ENCODE results near the gene SIGLEC11. TPM values are rescaled to one million over a fixed set of nuclear protein-coding genes. Genes with fewer than 3 reads are reported as not detected.
A peak's percentile ranks its signal among the peaks of the same experiment; 100 is the strongest.

SIGLEC11 gene
- total RNA-seq, 2 donors from 2014 or later = not detected

DNA sequence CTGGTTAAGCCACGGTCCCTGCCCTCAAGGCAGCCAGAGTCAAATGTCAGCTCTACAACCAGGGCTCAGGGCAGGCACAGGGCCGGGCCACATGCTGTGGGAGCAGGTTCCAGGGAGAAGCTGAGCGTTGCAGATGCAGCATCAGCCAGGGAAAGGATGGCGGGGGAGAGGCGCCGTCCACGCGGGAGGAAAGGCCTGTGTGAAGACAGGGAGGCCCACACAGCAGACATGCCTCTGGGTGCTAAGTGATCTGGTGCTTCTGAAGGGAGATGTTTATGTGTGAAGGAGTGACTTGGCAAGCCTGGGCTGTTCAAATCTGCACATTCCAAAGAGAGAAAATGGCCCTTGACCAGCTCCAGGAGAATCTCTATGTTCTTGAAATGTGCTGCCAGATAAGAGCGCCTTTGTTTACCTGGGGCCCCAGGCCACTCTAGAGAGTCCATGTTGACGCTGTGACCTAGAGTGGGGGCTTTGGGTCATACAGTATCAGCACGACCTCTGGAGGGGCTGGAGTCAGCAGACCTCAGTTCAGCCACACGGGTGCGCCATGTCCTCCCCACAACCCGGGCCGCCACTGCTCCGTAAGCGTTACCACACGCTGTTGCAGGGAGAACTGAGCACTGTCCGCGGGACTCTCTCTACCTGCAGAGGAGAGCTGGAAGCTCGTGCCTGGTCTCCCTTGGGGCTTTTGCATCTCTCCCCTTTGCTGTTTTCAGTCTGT is 47.8 kb downstream of the SIGLEC11 start:
- H3K27ac Mint-ChIP-seq = peak overlapping the region; percentile 90
- peak in 1 of 2 donors; percentile 17 for ATAC-seq (replicated peaks in 1 of 2)
- no peak for DNase-seq
- peaks cover 18 to 51% of the 10 kb centered on the region in 2 donors for H3K36me3 Mint-ChIP-seq (ENCODE audit: insufficient read depth in 2 of 2)
- no peaks in the 10 kb centered on the region for H3K9me3 Mint-ChIP-seq
- no peaks in the 10 kb centered on the region for H3K27me3 Mint-ChIP-seq (ENCODE audit: low read depth)
- peak overlapping the region in 1 of 2 donors; percentile 19 for H3K4me3 Mint-ChIP-seq
- H3K4me1 Mint-ChIP-seq (ENCODE audit: low read depth) = peaks cover 64% of the 10 kb centered on the region

DNA sequence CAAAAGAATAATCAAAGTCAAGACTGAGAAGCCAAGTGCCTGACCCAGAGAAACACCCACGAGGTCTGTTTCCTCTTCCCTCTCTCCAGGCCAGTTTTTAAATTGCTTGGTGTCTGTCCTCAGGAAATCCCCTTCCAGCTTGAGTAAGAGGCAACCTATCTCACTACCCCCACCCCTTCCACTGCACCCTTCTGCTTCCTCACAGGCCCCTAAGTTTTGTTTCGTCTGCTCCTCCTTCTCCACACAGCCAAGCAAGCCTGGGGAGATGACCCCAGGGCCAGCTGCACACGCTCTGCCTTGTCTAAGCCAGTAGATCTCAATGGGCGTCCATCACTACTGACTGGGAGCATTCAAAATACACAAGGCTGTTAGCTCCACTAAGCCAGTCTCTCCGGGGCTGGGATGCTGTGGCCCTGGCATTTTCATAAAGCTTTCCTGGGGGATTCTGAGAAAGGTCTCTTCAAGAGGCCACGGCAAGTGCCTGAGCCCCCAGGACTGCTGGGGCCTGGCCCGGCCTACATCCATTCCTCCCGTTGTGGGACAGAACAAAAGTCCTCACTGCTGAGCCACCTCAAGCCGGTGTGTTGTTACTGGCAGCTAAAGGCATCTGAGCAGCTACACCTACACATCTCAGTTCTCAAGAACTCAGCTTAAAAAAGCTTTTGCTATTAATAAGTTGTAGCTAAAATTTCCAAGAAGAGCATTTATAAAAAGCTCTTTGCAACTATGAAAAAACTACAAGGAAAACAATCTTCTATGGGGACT is 49.4 kb downstream of the SIGLEC11 start:
- Mint-ChIP-seq H3K27me3 (ENCODE audit: low read depth) (no peaks in the 10 kb centered on the region), H3K27ac (peak overlapping the region; percentile 83), H3K36me3 (ENCODE audit: insufficient read depth in 2 of 2) (peaks cover 17 to 48% of the 10 kb centered on the region in 2 donors), H3K4me3 (peak overlapping the region; percentile 66 to 70), H3K4me1 (ENCODE audit: low read depth) (peaks cover 75% of the 10 kb centered on the region), H3K9me3 (no peaks in the 10 kb centered on the region)
- DNase-seq = peak in 1 of 2 donors; percentile 52
- ATAC-seq (replicated peaks in 1 of 2) = peak; percentile 80 to 84

DNA sequence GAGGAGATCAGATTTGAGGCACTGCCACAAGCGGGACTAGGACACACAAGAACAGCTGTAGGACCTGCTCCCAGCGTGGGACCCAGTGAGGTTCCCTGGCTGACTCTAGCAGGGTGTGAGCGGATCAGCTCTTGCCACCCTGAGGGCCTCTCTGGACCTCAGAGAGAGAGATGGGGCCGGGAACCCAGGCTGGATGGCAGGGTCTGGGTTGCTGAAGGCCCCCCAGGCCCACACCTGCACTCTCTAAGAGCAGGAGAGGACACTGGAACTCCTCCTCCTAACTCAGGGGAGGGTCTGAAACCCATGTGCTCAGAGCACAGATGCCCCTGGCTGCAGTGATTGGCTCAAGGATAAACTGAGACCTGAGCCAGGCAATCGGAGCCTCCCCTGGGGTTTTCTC is 50.8 kb downstream of the SIGLEC11 start:
- Mint-ChIP-seq H3K4me3 (no peak overlapping the region), H3K27me3 (ENCODE audit: low read depth) (no peaks in the 10 kb centered on the region), H3K9me3 (no peaks in the 10 kb centered on the region), H3K4me1 (ENCODE audit: low read depth) (peaks cover 75% of the 10 kb centered on the region), H3K36me3 (ENCODE audit: insufficient read depth in 2 of 2) (peaks cover 14 to 44% of the 10 kb centered on the region in 2 donors), H3K27ac (no peak overlapping the region)
- DNase-seq (no peak), ATAC-seq (replicated peaks in 1 of 2) (no peak)

DNA sequence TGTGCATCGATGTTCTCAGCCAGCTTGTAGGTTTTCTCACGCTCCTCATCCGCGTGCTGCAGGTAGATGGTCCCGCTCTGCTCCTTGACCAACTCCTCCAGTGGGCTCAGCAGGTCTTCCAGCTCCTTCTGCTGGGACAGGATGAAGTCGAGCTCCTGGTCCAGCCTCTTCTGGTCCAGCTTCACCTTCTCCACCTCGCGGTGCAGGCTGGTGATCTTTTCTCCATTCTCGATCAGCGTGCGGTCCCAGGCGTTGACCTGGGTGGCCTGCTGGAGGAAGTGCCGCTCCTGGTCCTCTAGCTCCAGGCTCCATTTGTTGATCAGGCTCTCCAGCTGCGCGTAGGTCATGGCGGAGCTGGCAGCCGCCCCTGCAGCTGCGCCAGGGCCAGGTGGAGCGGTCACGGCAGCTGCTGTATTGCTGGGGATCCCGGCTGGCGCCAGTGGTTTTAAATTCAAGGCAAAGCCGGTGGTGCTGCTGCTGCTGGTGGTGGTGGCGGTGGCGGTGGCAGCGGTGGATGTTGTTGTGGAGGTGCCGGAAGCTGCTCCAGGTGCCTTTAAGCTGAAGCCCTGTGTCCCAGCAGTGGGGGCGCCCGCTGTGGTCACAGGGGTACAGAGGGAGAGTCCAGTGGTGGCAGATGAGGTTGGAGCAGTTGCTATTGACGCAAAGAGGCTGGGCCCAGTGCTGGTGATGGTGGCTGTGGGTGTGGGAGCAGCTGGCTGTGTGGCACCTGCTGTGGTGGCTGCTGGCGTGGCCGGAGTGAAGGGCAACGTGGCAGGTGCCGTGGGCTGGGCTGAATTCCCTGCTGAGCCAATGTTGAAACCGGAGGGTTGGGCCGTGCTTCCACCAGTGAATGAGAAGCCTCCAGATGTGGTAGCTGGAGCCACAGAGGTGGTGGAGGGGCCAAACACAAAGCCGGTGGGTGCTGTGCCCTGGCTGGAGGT is 52.2 kb downstream of the SIGLEC11 start:
- ATAC-seq (replicated peaks in 1 of 2) (no peak), DNase-seq (no peak)
- Mint-ChIP-seq H3K36me3 (ENCODE audit: insufficient read depth in 2 of 2) (peaks cover 8 to 35% of the 10 kb centered on the region in 2 donors), H3K27ac (peak overlapping the region; percentile 44), H3K4me1 (ENCODE audit: low read depth) (peaks cover 73% of the 10 kb centered on the region), H3K4me3 (no peak overlapping the region), H3K9me3 (no peaks in the 10 kb centered on the region), H3K27me3 (ENCODE audit: low read depth) (no peaks in the 10 kb centered on the region)

DNA sequence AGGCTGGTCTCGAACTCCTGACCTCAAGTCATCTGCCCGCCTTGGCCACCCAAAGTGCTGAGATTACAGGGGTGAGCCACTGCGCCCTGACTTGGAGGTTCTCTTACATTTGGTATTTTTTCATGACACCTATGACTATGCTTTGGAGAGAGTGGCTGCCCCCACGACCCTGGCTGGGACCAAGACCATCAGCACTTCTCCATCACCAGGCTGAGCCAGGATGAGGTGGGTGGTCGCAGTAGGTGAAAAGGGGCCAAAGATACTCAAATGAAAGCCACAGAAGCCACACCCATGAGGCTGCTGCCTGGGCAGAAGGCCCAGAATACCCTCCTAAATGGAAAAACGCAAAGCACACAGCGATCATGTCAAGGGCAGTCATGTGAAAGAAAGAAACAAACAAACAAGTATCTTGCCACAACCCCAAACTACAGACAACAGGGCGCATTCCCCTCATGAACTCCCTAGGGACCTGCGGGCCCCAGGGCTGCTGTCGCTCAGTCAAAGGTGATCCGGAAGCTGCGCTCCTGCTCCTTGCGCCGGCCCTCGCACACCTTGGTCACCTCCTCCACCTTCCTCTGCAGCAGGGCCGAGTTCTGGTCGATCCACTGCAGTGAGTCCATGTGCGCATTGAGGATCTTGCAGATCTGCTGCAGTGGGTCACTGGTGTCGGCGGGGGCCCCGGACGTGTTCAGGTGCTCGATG is 53.1 kb downstream of the SIGLEC11 start:
- DNase-seq (no peak), ATAC-seq (replicated peaks in 1 of 2) (no peak)
- Mint-ChIP-seq H3K4me3 (no peak overlapping the region), H3K36me3 (ENCODE audit: insufficient read depth in 2 of 2) (peaks cover 5 to 28% of the 10 kb centered on the region in 2 donors), H3K4me1 (ENCODE audit: low read depth) (peaks cover 73% of the 10 kb centered on the region), H3K9me3 (no peaks in the 10 kb centered on the region), H3K27me3 (ENCODE audit: low read depth) (no peaks in the 10 kb centered on the region), H3K27ac (no peak overlapping the region)

DNA sequence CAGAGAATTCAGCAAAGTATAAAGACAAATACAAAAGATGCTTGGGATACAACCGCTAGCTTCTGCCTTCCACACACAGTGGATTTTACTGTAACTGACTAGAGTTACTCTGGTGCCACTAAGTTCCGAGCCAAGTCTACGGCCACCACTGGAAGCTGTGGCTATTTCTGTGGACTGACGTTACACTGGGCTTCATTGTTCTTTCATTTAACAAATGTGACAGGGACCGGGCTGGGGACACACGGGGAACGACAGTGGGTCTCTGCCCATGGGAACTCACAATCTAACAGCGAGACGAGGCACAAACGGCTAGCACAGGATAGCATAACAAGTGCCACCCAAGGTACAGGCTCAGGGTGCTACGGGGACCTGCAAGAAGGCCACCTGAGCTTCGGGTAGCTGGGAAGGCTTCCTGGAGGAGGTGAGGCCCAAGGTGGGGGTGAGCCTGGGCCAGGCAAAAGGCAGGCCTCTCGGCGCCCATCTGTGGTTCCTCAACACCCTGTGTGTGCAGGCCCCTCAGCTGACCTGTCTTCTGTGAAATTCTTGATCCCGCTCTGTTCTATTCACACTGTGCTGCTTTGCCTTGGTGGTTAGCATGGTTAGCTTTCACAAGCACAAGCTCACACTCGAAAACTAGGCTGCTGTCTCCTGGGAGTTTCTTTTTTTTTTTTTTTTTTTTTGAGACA is 54.0 kb downstream of the SIGLEC11 start:
- Mint-ChIP-seq H3K4me1 (ENCODE audit: low read depth) (peaks cover 71% of the 10 kb centered on the region), H3K36me3 (ENCODE audit: insufficient read depth in 2 of 2) (peaks cover 5 to 24% of the 10 kb centered on the region in 2 donors), H3K4me3 (no peak overlapping the region), H3K27ac (peak overlapping the region; percentile 29), H3K9me3 (no peaks in the 10 kb centered on the region), H3K27me3 (ENCODE audit: low read depth) (no peaks in the 10 kb centered on the region)
- ATAC-seq (replicated peaks in 1 of 2) (no peak), DNase-seq (no peak)

DNA sequence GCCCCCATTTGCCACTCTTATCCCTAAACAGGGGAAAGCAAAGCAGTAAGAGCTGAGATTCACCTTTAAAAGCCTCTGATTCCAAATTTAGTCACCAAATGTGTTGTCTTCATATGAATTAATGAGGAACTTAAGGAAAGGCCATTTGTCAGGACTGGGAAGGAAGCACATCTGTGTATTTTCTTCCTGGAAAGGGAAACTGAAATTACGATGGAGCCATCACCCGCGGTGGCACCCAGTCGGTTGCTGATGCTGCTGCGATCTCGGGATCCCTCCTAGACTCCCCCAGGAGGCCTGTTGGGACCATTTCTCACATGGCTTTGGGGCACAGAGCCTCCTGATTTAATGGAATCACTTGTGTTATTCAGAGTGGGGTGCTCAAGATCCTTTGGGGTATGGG is 56.8 kb downstream of the SIGLEC11 start:
- no peaks in the 10 kb centered on the region for H3K9me3 Mint-ChIP-seq
- peak overlapping the region in 1 of 2 donors; percentile 49 for H3K4me3 Mint-ChIP-seq
- DNase-seq (no peak), ATAC-seq (replicated peaks in 1 of 2) (no peak)
- no peaks in the 10 kb centered on the region for H3K27me3 Mint-ChIP-seq (ENCODE audit: low read depth)
- peaks cover 73% of the 10 kb centered on the region for H3K4me1 Mint-ChIP-seq (ENCODE audit: low read depth)
- no peak overlapping the region for H3K27ac Mint-ChIP-seq
- peaks cover 5 to 15% of the 10 kb centered on the region in 2 donors for H3K36me3 Mint-ChIP-seq (ENCODE audit: insufficient read depth in 2 of 2)

Other genes starting within 250 kb of the SIGLEC11 start
- gene TSKS, start 197.9 kb downstream of the SIGLEC11 start, total RNA-seq = 1 to 10 TPM in 1 of 2 donors, under 1 TPM in 1; 0.19 to 2.4 TPM
- 10 to 100 TPM; 74.5 to 75.8 TPM for gene AP2A1, start 194.2 kb downstream of the SIGLEC11 start, total RNA-seq
- gene FUZ, start 147.9 kb downstream of the SIGLEC11 start, total RNA-seq = 10 to 100 TPM; 24.7 to 37.3 TPM
- 10 to 100 TPM; 47.0 to 50.2 TPM for gene MED25, start 142.9 kb downstream of the SIGLEC11 start, total RNA-seq
- gene PTOV1, start 110.0 kb downstream of the SIGLEC11 start, total RNA-seq = 10 to 100 TPM; 63.8 to 73.3 TPM
- gene PNKP, start 93.6 kb downstream of the SIGLEC11 start, total RNA-seq = 10 to 100 TPM; 71.1 to 74.5 TPM
- gene AKT1S1, start 83.8 kb downstream of the SIGLEC11 start, total RNA-seq = 10 to 100 TPM; 30.5 to 36.6 TPM
- gene TBC1D17, start 83.5 kb downstream of the SIGLEC11 start, total RNA-seq = 10 to 100 TPM; 47.9 to 53.9 TPM
- 10 to 100 TPM; 16.7 to 42.3 TPM for gene IL4I1, start 64.3 kb downstream of the SIGLEC11 start, total RNA-seq
- gene ATF5, start 32.0 kb downstream of the SIGLEC11 start, total RNA-seq = 10 to 100 TPM; 52.3 to 73.6 TPM
- gene NUP62, start 31.7 kb downstream of the SIGLEC11 start, total RNA-seq = 100 to 1,000 TPM; 135 to 139 TPM
- gene VRK3, start 64.2 kb upstream of the SIGLEC11 start, total RNA-seq = 10 to 100 TPM; 59.7 to 65.5 TPM
- 10 to 100 TPM; 13.2 to 19.7 TPM for gene ZNF473, start 64.8 kb upstream of the SIGLEC11 start, total RNA-seq
- not detected for gene IZUMO2, start 202.1 kb upstream of the SIGLEC11 start, total RNA-seq
- gene MYH14, start 242.4 kb upstream of the SIGLEC11 start, total RNA-seq = not detected

All from activated T-cell treated with anti-CD3 and anti-CD28 coated beads, Interleukin-2, amount 50 U/mL, for 72 hours (primary cell).